Nephron (organoid): ENCODE results near the gene WWOX.

Source experiments
- H3K27ac Mint-ChIP-seq, 3 experiments: 2 replicates each; pipeline ENCODE4 v1.8.0; 2020; ENCODE audit warnings: mixed read lengths in 3 of 3, mild to moderate bottlenecking in 2 of 3, moderate library complexity in 1 of 3
- H3K27me3 Mint-ChIP-seq: 2 replicates; pipeline ENCODE4 v1.8.0; 2021; ENCODE audit warnings: low read depth, mild to moderate bottlenecking, moderate library complexity, mixed read lengths
- H3K36me3 Mint-ChIP-seq: 2 replicates; pipeline ENCODE4 v1.8.0; 2020; ENCODE audit warnings: low read depth, mixed read lengths
- H3K4me1 Mint-ChIP-seq: 2 replicates; pipeline ENCODE4 v1.8.0; 2020; ENCODE audit warnings: mixed read lengths
- H3K4me3 Mint-ChIP-seq, 3 experiments: 2 replicates each; pipeline ENCODE4 v1.8.0; 2020; ENCODE audit warnings: mild to moderate bottlenecking in 3 of 3, mixed read lengths in 3 of 3, moderate library complexity in 2 of 3
- H3K9me3 Mint-ChIP-seq: 2 replicates; pipeline ENCODE4 v1.8.0; 2020; ENCODE audit warnings: mixed read lengths
- CTCF ChIP-seq, 3 experiments: fragments of 200-600 bp; sonication (generic); IDR thresholded peaks; one replicate each; pipeline ENCODE4 v1.5.0; 2021; ENCODE audit warnings: antibody characterized with exemption in 3 of 3; ENCODE audit not compliant: unreplicated experiment in 3 of 3

WWOX gene

DNA sequence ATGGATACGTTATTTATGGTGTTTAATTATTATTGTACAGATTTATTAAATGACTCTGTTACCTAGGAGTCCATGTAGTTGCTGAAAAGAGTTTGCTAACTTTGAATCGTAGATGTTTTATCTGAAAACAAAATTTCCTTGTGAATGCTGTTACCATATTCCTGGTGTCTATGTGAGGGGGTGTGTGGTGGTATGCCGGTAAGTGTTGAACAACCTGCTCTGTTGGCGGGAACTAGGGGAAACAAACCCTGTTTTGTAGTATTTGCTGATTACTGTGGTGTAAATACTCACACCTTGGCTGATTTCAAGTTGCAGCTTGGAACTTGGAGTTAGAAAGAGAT lies 386.4 kb downstream of the WWOX start:
- Mint-ChIP-seq H3K27me3 (peaks cover 22% of the 10 kb centered on the region), H3K9me3 (peaks cover 2% of the 10 kb centered on the region), H3K36me3 (no peaks in the 10 kb centered on the region), H3K4me1 (peaks cover 10% of the 10 kb centered on the region), H3K27ac (peak overlapping the region in 1 of 3 experiments; percentile 61), H3K4me3 (no peak overlapping the region)
- no peak for TF ChIP-seq CTCF (IDR thresholded peaks at IDR 0.05; ENCODE audit: unreplicated experiment in 3 of 3)

DNA sequence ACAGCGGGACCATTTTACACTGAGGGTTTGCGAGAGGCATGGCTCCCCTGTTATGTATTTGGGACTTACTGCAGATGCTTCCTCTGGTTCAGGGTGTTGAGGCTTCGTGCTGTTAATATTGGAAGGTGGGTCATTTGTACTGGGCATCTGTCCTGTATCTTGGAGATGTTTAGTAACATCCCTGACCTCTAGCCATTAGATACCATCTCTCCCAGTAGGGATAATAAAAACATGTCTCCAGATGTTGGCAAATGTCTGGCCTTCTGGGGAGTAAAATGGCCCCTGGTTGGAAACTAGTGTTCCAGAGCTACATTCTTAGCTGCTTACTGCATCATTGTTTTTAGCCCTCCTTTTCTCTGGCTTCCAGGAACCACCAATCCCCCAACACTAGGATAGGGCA lies 388.0 kb downstream of the WWOX start:
- H3K4me1 Mint-ChIP-seq: peaks cover 10% of the 10 kb centered on the region
- no peaks in the 10 kb centered on the region for H3K36me3 Mint-ChIP-seq

DNA sequence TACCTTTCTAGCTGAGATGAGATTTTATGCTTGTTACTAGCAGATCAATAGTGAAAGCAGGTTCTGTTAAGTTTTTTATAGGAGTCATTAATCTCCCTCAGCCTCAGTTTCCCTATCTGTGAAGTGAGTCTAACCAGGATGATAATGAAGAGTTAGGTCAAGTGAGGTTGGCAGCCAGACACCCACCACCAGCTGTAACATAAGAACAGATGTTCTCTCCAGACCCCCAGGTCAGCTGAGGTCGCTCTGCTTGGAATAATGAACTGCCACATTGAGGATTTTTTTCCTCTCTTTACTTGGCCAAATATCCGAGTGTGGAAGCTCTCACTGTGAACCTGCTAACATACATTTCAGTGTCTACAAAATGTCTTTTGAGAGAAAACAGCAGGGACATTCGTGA lies 389.6 kb downstream of the WWOX start:
- no peaks in the 10 kb centered on the region for H3K36me3 Mint-ChIP-seq
- peaks cover 15% of the 10 kb centered on the region for H3K4me1 Mint-ChIP-seq
- H3K9me3 Mint-ChIP-seq: no peaks in the 10 kb centered on the region
- H3K4me3 Mint-ChIP-seq: no peak overlapping the region
- no peak for TF ChIP-seq CTCF (IDR thresholded peaks at IDR 0.05; ENCODE audit: unreplicated experiment in 3 of 3)
- peaks cover 23% of the 10 kb centered on the region for H3K27me3 Mint-ChIP-seq
- H3K27ac Mint-ChIP-seq: no peak overlapping the region

More for the DNA sequence above, 388.0 kb downstream of the WWOX start:
- no peak for TF ChIP-seq CTCF (IDR thresholded peaks at IDR 0.05; ENCODE audit: unreplicated experiment in 3 of 3)
- Mint-ChIP-seq H3K27ac (no peak overlapping the region), H3K4me3 (no peak overlapping the region), H3K27me3 (peaks cover 25% of the 10 kb centered on the region), H3K9me3 (no peaks in the 10 kb centered on the region)

GRCh38 chr16:78489631-78490030 lies 390.2 kb downstream of the WWOX start:
- no peak for TF ChIP-seq CTCF (IDR thresholded peaks at IDR 0.05; ENCODE audit: unreplicated experiment in 3 of 3)
- Mint-ChIP-seq H3K27ac (no peak overlapping the region), H3K36me3 (no peaks in the 10 kb centered on the region), H3K4me3 (no peak overlapping the region), H3K4me1 (peaks cover 15% of the 10 kb centered on the region), H3K9me3 (no peaks in the 10 kb centered on the region), H3K27me3 (peaks cover 23% of the 10 kb centered on the region)

GRCh38 chr16:78490431-78490830 lies 391.0 kb downstream of the WWOX start:
- no peak for TF ChIP-seq CTCF (IDR thresholded peaks at IDR 0.05; ENCODE audit: unreplicated experiment in 3 of 3)
- H3K4me3 Mint-ChIP-seq: no peak overlapping the region
- H3K27ac Mint-ChIP-seq: no peak overlapping the region
- H3K4me1 Mint-ChIP-seq: peaks cover 15% of the 10 kb centered on the region
- H3K9me3 Mint-ChIP-seq: no peaks in the 10 kb centered on the region
- no peaks in the 10 kb centered on the region for H3K36me3 Mint-ChIP-seq
- H3K27me3 Mint-ChIP-seq: peaks cover 23% of the 10 kb centered on the region

DNA sequence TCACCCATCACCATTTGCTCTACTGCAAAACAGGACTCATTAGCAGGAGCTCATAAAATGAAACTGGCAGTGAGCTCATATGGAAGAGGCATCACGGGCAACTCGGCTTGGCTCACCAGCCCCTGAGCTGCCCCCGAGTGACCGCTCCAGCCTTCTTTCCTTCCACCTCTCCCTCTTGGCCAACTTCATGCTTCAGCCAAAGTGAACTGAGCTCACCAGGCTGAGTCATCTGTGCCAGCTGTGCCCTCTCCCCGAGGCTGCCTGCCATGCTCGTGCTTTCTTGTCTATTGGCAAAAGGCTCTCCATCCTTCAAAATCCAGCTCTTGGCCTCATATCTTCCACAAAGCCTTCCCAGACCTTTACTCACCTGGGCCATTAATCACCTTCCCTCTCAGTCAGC lies 391.4 kb downstream of the WWOX start:
- TF ChIP-seq CTCF (IDR thresholded peaks at IDR 0.05; ENCODE audit: unreplicated experiment in 3 of 3): no peak
- Mint-ChIP-seq H3K27me3 (peaks cover 23% of the 10 kb centered on the region), H3K9me3 (no peaks in the 10 kb centered on the region), H3K36me3 (no peaks in the 10 kb centered on the region), H3K4me3 (no peak overlapping the region), H3K27ac (no peak overlapping the region), H3K4me1 (peaks cover 15% of the 10 kb centered on the region)
